Thyroid gland (tissue), 4 donors: Measurements from ENCODE around the gene HTD2.

ENCODE experiments used
- POLR2A ChIP-seq, 2 donors: fragments of 450-650 bp; IDR thresholded peaks; one replicate each; pipeline ENCODE4 v1.6.1; 2017; ENCODE audit warnings: antibody characterized with exemption in 2 of 2, mild to moderate bottlenecking in 2 of 2, moderate library complexity in 1 of 2
- TF ChIP-seq, protein P1 (sequence below), 6 experiments: fragments of 200-600 bp in 3 of 6; fragments of 450-650 bp in 3 of 6; sonication (generic) in 3 of 6; IDR thresholded peaks; one replicate each; pipeline ENCODE4 v1.5.1; 2016 to 2019; ENCODE audit warnings: antibody characterized with exemption in 6 of 6, mild to moderate bottlenecking in 2 of 6, inconsistent platforms in 1 of 6, moderate library complexity in 1 of 6

DNA sequence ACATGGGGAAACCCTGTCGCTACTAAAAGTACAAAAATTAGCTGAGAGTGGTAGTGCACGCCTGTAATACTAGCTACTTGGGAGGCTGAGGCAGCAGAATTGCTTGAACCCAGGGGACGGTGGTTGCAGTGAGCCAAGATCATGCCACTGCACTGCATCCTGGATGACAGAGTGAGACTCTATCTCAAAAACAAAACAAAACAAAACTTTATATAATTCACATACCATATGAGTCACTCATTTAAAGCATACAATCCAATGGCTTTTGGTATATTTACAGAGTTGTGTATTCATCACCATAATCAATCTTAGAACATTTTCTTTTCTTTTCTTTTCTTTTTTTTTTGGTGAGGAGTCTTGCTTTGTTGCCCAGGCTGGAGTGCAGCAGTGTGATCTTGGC, 35.1 kb downstream of the HTD2 start:
- TF ChIP-seq, protein P1, sequence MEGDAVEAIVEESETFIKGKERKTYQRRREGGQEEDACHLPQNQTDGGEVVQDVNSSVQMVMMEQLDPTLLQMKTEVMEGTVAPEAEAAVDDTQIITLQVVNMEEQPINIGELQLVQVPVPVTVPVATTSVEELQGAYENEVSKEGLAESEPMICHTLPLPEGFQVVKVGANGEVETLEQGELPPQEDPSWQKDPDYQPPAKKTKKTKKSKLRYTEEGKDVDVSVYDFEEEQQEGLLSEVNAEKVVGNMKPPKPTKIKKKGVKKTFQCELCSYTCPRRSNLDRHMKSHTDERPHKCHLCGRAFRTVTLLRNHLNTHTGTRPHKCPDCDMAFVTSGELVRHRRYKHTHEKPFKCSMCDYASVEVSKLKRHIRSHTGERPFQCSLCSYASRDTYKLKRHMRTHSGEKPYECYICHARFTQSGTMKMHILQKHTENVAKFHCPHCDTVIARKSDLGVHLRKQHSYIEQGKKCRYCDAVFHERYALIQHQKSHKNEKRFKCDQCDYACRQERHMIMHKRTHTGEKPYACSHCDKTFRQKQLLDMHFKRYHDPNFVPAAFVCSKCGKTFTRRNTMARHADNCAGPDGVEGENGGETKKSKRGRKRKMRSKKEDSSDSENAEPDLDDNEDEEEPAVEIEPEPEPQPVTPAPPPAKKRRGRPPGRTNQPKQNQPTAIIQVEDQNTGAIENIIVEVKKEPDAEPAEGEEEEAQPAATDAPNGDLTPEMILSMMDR (IDR thresholded peaks at IDR 0.05), result no peak
- TF ChIP-seq POLR2A (IDR thresholded peaks at IDR 0.05), result no peak
